Neural cell (in vitro differentiated cells): Measurements from ENCODE around the gene PLEKHA1. TPM values are rescaled to one million over a fixed set of nuclear protein-coding genes. Genes with fewer than 3 reads are reported as not detected.

Experiments used
- H2AFZ ChIP-seq: fragments of 200-600, 300-800 bp; sonication (generic), shearing (Covaris generic); 2 replicates; pipeline ENCODE4 v1.6.0; 2014; ENCODE audit warnings: low read depth, mild to moderate bottlenecking, antibody characterized with exemption, low read length, moderate library complexity
- H3F3A ChIP-seq: fragments of 200-600 bp; shearing (Covaris generic); 2 replicates; pipeline ENCODE4 v1.6.1; 2016; ENCODE audit warnings: mild to moderate bottlenecking, moderate library complexity, mixed read lengths, antibody characterized with exemption, low read length; ENCODE audit not compliant: insufficient read depth, poor library complexity, severe bottlenecking
- H3K27ac ChIP-seq: fragments of 200-600, 300-800 bp; sonication (generic), shearing (Covaris generic); 2 replicates; pipeline ENCODE4 v1.5.1; 2014; ENCODE audit warnings: mild to moderate bottlenecking, low read length, moderate library complexity
- H3K27me3 ChIP-seq: fragments of 300-800, 200-600 bp; sonication (generic), shearing (Covaris generic); 2 replicates; pipeline ENCODE4 v1.6.0; 2014; ENCODE audit warnings: mild to moderate bottlenecking, low read depth, low read length, moderate library complexity; ENCODE audit not compliant: insufficient read depth
- H3K36me3 ChIP-seq: fragments of 300-800, 200-600 bp; sonication (generic), shearing (Covaris generic); 2 replicates; pipeline ENCODE4 v1.5.1; 2014; ENCODE audit warnings: mild to moderate bottlenecking, antibody characterized with exemption, low read length, moderate library complexity; ENCODE audit not compliant: insufficient read depth
- H3K4me2 ChIP-seq: fragments of 300-800, 200-600 bp; sonication (generic), shearing (Covaris generic); 2 replicates; pipeline ENCODE4 v1.6.0; 2014; ENCODE audit warnings: mild to moderate bottlenecking, low read length
- H3K4me3 ChIP-seq: fragments of 300-800, 200-600 bp; sonication (generic), shearing (Covaris generic); 2 replicates; pipeline ENCODE4 v1.5.1; 2014; ENCODE audit warnings: mild to moderate bottlenecking, low read length, moderate library complexity
- H3K79me2 ChIP-seq: fragments of 200-600 bp; shearing (Covaris generic); replicated peaks from 2 replicates; pipeline ENCODE4 v1.6.0; 2014; ENCODE audit warnings: mild to moderate bottlenecking, low read length, moderate library complexity; ENCODE audit not compliant: insufficient read depth
- H3K9ac ChIP-seq: fragments of 300-800, 200-600 bp; sonication (generic), shearing (Covaris generic); 2 replicates; pipeline ENCODE4 v1.6.1; 2016; ENCODE audit warnings: mild to moderate bottlenecking, low read length, mixed read lengths
- H3K9me2 ChIP-seq: fragments of 200-600 bp; shearing (Covaris generic); 2 replicates; pipeline ENCODE4 v1.6.1; 2016; ENCODE audit warnings: mild to moderate bottlenecking, low read length, mixed read lengths; ENCODE audit not compliant: insufficient read depth
- H3K9me3 ChIP-seq: fragments of 200-600, 300-800 bp; sonication (generic), shearing (Covaris generic); 2 replicates; pipeline ENCODE4 v1.6.1; 2016; ENCODE audit warnings: mild to moderate bottlenecking, mixed run types, low read length, moderate library complexity, mixed read lengths
- H4K20me1 ChIP-seq: fragments of 200-600 bp; shearing (Covaris generic); 2 replicates; pipeline ENCODE4 v1.6.1; 2016; ENCODE audit warnings: mild to moderate bottlenecking, mixed run types; ENCODE audit not compliant: insufficient read depth
- EP300 ChIP-seq: fragments of 450-650 bp; conservative IDR thresholded peaks from 2 replicates; pipeline ENCODE4 v1.6.1; 2014; ENCODE audit warnings: antibody characterized with exemption, mild to moderate bottlenecking, moderate library complexity; ENCODE audit not compliant: poor library complexity, severe bottlenecking
- EZH2 ChIP-seq: fragments of 200-600, 300-800 bp; shearing (Covaris generic), sonication (generic); IDR thresholded peaks from 2 replicates; pipeline ENCODE4 v1.6.1; 2014; ENCODE audit warnings: antibody characterized with exemption, low read length, borderline replicate concordance, mild to moderate bottlenecking; ENCODE audit not compliant: insufficient read depth, poor library complexity, severe bottlenecking
- MXI1 ChIP-seq: fragments of 450-650 bp; conservative IDR thresholded peaks from 2 replicates; pipeline ENCODE4 v1.6.1; 2014; ENCODE audit warnings: antibody characterized with exemption, mild to moderate bottlenecking; ENCODE audit not compliant: poor library complexity, severe bottlenecking
- POLR2AphosphoS5 ChIP-seq: IDR thresholded peaks from 2 replicates; pipeline ENCODE4 v1.6.1; 2012
- RAD21 ChIP-seq: fragments of 450-650 bp; conservative IDR thresholded peaks from 2 replicates; pipeline ENCODE4 v1.6.1; 2014; ENCODE audit warnings: antibody characterized with exemption, mild to moderate bottlenecking, moderate library complexity
- SMC3 ChIP-seq: fragments of 450-650 bp; conservative IDR thresholded peaks from 2 replicates; pipeline ENCODE4 v1.6.1; 2014; ENCODE audit warnings: antibody characterized with exemption, mild to moderate bottlenecking, moderate library complexity; ENCODE audit not compliant: poor library complexity
- TAF1 ChIP-seq: IDR thresholded peaks from 2 replicates; pipeline ENCODE4 v1.6.1; 2012; ENCODE audit warnings: low read depth
- polyA plus RNA-seq: library from polyadenylated mRNA; depleted of rRNA; stranded (reverse); fragments of >200 nt; gene quantifications from 2 replicates; pipeline ENCODE4 v1.2.3, GENCODE V29; 2014
- TF ChIP-seq, protein P1 (sequence below): fragments of 450-650 bp; IDR thresholded peaks from 2 replicates; pipeline ENCODE4 v1.5.1; 2014; ENCODE audit warnings: antibody characterized with exemption, mild to moderate bottlenecking, moderate library complexity; ENCODE audit not compliant: poor library complexity, severe bottlenecking
- TF ChIP-seq, protein P2 (sequence below): IDR thresholded peaks from 2 replicates; pipeline ENCODE4 v1.6.1; 2012; ENCODE audit warnings: borderline replicate concordance

Gene PLEKHA1
- polyA plus RNA-seq, 1 donor from 2014 or later, result 91.9 TPM

DNA sequence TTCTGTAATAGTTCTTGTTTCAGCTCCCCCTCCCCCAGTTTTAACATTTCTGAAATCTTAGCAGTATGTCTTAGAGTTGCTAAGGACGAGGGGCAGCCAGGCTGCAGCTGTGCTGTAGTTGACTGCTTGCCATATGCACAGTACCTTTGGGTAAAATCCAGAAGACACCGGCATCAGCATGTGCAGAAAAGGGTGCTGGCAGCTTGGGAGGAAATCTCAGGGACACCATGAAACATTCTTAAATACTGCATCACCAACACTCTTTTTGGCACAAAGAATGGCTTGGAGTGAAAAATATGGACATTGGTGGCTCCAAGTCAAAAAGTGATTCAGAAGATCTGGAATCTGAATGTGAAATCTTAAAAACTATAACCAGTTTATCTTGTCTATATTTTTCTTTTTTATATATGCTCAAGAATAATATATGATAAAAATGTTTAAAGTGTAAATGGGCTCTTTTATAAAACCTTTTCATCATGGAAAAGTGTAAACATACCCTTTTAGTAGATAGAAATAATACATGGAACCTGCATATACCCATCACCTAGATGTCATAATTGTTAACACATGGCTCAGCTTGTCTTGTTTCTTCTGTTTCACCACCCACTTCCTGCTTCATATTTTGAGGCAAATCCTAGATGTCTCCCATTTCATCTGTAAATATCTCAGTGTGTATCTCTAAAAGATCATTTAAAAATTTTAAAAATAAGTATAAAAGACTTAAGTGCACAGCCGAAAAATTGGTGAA, 45.5 kb downstream of the PLEKHA1 start:
- Histone ChIP-seq H3K9me2 (no peaks in the 10 kb centered on the region), H3K4me2 (no peak overlapping the region), H3F3A (no peaks in the 10 kb centered on the region), H3K36me3 (no peaks in the 10 kb centered on the region), H3K9me3 (no peaks in the 10 kb centered on the region), H3K9ac (no peak overlapping the region), H3K79me2 (no peaks in the 10 kb centered on the region), H3K27me3 (no peaks in the 10 kb centered on the region), H3K27ac (no peak overlapping the region), H2AFZ (no peak overlapping the region), H3K4me3 (no peak overlapping the region), H4K20me1 (no peaks in the 10 kb centered on the region)
- TF ChIP-seq RAD21, result no peak
- TF ChIP-seq EZH2, result no peak
- no peak for TF ChIP-seq TAF1

DNA sequence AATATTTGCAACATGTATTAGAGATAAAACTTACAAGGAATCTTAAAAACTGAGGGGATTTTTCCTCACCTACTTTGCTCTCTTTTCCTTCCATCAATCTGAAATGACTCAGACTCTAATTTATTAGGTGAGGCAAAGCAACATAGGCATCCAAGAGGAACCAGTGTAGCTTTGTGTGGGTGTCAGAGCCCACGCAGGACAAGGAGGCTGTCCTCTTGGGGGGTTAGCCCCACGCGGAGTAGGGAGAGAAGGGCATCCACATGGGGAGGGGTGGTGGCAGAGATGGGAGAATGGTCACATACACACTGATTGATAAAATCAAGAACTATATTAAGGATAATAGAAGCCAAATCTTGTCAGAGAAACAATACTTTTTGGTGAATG, 46.1 kb downstream of the PLEKHA1 start:
- Histone ChIP-seq H3K4me3 (no peak overlapping the region), H3K9ac (no peak overlapping the region), H3K79me2 (no peaks in the 10 kb centered on the region), H3K4me2 (no peak overlapping the region), H3K36me3 (no peaks in the 10 kb centered on the region), H3K9me2 (no peaks in the 10 kb centered on the region), H3K27ac (no peak overlapping the region), H2AFZ (no peak overlapping the region), H3K27me3 (no peaks in the 10 kb centered on the region), H3F3A (no peaks in the 10 kb centered on the region), H3K9me3 (no peaks in the 10 kb centered on the region), H4K20me1 (no peaks in the 10 kb centered on the region)
- TF ChIP-seq, protein P1, sequence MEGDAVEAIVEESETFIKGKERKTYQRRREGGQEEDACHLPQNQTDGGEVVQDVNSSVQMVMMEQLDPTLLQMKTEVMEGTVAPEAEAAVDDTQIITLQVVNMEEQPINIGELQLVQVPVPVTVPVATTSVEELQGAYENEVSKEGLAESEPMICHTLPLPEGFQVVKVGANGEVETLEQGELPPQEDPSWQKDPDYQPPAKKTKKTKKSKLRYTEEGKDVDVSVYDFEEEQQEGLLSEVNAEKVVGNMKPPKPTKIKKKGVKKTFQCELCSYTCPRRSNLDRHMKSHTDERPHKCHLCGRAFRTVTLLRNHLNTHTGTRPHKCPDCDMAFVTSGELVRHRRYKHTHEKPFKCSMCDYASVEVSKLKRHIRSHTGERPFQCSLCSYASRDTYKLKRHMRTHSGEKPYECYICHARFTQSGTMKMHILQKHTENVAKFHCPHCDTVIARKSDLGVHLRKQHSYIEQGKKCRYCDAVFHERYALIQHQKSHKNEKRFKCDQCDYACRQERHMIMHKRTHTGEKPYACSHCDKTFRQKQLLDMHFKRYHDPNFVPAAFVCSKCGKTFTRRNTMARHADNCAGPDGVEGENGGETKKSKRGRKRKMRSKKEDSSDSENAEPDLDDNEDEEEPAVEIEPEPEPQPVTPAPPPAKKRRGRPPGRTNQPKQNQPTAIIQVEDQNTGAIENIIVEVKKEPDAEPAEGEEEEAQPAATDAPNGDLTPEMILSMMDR, result no peak
- TF ChIP-seq MXI1 (no peak), SMC3 (no peak), TAF1 (no peak), EP300 (no peak), RAD21 (no peak), EZH2 (no peak), POLR2AphosphoS5 (no peak)
- TF ChIP-seq, protein P2, sequence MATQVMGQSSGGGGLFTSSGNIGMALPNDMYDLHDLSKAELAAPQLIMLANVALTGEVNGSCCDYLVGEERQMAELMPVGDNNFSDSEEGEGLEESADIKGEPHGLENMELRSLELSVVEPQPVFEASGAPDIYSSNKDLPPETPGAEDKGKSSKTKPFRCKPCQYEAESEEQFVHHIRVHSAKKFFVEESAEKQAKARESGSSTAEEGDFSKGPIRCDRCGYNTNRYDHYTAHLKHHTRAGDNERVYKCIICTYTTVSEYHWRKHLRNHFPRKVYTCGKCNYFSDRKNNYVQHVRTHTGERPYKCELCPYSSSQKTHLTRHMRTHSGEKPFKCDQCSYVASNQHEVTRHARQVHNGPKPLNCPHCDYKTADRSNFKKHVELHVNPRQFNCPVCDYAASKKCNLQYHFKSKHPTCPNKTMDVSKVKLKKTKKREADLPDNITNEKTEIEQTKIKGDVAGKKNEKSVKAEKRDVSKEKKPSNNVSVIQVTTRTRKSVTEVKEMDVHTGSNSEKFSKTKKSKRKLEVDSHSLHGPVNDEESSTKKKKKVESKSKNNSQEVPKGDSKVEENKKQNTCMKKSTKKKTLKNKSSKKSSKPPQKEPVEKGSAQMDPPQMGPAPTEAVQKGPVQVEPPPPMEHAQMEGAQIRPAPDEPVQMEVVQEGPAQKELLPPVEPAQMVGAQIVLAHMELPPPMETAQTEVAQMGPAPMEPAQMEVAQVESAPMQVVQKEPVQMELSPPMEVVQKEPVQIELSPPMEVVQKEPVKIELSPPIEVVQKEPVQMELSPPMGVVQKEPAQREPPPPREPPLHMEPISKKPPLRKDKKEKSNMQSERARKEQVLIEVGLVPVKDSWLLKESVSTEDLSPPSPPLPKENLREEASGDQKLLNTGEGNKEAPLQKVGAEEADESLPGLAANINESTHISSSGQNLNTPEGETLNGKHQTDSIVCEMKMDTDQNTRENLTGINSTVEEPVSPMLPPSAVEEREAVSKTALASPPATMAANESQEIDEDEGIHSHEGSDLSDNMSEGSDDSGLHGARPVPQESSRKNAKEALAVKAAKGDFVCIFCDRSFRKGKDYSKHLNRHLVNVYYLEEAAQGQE, result no peak
